ENCODE measurements around the gene GJA3.

DNA sequence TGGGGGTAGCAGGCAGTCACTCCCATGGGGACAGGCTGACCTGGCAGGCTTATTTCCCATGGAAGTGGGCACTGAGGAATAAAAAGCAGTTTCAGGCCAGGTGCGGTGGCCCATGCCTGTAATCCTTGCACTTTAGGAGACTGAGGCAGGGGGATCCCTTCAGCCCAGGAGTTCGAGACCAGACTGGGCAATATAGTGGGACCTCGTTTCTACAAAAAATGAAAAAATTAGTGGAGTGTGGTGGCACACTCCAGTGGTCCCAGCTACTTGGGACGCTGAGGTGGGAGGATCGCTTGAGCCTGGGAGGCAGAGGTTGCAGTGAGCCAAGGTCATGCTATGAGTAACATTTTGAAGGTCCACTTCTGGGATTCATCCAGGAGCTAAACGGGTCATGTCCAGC is 25.9 kb upstream of the GJA3 start:
- TF ChIP-seq, protein P1, sequence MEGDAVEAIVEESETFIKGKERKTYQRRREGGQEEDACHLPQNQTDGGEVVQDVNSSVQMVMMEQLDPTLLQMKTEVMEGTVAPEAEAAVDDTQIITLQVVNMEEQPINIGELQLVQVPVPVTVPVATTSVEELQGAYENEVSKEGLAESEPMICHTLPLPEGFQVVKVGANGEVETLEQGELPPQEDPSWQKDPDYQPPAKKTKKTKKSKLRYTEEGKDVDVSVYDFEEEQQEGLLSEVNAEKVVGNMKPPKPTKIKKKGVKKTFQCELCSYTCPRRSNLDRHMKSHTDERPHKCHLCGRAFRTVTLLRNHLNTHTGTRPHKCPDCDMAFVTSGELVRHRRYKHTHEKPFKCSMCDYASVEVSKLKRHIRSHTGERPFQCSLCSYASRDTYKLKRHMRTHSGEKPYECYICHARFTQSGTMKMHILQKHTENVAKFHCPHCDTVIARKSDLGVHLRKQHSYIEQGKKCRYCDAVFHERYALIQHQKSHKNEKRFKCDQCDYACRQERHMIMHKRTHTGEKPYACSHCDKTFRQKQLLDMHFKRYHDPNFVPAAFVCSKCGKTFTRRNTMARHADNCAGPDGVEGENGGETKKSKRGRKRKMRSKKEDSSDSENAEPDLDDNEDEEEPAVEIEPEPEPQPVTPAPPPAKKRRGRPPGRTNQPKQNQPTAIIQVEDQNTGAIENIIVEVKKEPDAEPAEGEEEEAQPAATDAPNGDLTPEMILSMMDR (conservative IDR thresholded peaks at IDR 0.05), result no peak
- TF ChIP-seq EZH2 (IDR thresholded peaks at IDR 0.05; ENCODE audit: low read depth), result no peak

Measured in PC-9 (cell line).